HG02981 (cell line): ENCODE results near the gene GPRASP1.
A peak's percentile ranks its signal among the peaks of the same experiment; 100 is the strongest.
"Not testable (repeated sequence)": the region's sequence is repeated elsewhere in the genome, so short reads cannot be mapped to it uniquely, and the experiment has no call there.

Experiments
- ATAC-seq: cut with Tn5 transposase; IDR thresholded peaks from one replicate; pipeline ENCODE4 v1.9.1; 2021; ENCODE audit warnings: mild to moderate bottlenecking, moderate library complexity; ENCODE audit not compliant: unreplicated experiment

The GPRASP1 gene

GRCh38 chrX:102651242-102652011 lies at the start of gene GPRASP1:
Gene GPRASP1 (plus strand): TSS chrX:102651483. CDS start chrX:102653914, 2,431 bp downstream.
- peak; percentile 54 for ATAC-seq

DNA sequence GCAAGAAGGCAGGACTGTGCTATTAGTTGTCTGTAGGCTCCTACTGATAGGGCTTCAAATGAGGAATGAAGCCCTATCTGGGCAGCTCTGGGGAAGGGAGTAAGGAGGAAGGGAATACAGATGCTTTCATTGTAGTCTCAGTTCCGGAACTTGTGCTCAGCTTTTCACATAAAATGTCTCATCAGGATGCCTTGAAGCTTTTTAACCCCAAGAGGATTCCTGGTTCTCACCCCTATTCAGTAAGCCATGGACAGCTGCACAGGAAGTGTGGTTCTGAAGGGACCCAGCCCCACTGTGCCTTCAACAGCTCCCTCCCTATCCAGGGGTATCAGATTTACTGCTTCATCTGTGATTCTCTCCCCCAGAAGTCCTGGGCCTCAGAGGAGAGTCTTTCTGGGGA lies 47.0 kb upstream of the GPRASP1 start:
- ATAC-seq, result no peak

GRCh38 chrX:102606115-102606514 lies 45.2 kb upstream of the GPRASP1 start:
- ATAC-seq, result no peak

DNA sequence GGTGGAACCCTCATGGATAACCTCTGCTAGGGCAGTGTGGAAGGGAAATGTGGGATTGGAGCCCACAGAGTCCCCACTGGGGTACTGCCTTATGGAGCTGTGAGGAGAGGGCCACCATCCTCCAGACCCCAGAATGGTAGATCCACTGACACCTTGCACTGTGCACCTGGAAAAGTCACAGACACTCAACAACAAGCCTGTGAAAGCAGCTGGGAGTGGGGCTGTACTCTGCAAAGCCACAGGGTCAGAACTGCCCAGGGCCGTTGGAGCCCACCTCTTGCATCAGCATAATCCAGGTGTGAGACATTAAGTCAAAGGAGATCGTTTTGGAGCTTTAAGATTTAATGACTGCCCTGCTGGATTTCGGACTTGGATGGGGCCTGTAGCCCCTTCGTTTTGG lies 40.4 kb upstream of the GPRASP1 start:
- no peak for ATAC-seq

- no peak for ATAC-seq
Measured at GRCh38 chrX:102624105-102624504, 27.2 kb upstream of the GPRASP1 start.

GRCh38 chrX:102627640-102628039 lies 23.6 kb upstream of the GPRASP1 start:
- no peak for ATAC-seq

- no peak for ATAC-seq
Measured at GRCh38 chrX:102637561-102637960, 13.7 kb upstream of the GPRASP1 start.

- peak; percentile 20 for ATAC-seq
Measured at GRCh38 chrX:102650903-102651241, 411 bp upstream of the GPRASP1 start.

DNA sequence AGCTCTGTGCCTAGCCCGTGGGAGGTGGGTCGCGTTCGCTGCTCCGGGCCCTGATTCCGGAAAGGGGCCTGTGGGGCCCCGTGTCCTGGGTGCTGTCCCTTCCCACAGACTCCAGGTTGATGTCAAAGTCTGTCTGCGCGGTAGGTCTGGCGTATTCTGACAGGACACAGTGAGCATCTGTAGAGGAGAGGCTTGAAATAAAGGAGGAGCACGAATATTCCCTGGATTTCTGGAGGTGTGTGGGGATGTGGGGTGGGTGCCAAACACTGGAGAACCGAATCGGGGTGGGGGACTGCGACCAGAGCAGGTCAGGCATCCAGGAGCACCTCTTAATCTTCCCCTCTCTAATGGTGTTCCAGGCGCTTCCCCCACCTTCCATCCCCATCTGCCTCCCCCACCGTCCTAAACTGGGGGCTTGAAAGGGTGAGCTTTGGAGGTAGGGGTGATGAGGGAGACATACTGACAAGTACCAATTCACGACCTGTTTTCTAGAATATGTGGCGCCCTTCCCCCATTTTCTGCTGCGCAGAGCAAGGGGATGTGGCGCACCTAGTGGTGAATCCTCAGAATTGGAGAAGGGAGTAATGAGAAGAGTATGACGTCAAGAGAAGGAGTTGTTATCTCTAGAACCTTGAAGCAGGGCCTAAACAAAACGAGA lies 877 bp downstream of the GPRASP1 start:
- ATAC-seq, result peak; percentile 7

GRCh38 chrX:102654696-102655095 lies 3.4 kb downstream of the GPRASP1 start:
- no peak for ATAC-seq

DNA sequence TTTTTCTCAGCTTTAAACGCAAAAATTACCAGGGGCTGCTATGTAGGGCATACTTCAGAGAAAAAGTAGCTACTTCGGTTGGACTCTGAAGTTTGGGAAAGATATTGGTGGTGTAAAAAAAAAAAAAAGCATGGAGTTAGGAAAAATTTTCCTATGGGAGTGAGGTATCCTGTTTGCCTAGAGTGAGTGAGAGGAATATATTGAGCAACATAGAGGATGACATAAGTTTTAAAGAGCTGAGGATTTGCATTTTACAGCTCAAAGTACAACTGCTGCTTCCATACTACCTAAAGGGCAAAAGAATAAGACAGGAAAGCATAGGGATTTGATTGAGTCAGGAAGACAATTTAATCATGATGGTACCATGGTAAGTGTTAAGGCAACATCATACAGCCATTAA lies 7.3 kb downstream of the GPRASP1 start:
- ATAC-seq, result no peak

DNA sequence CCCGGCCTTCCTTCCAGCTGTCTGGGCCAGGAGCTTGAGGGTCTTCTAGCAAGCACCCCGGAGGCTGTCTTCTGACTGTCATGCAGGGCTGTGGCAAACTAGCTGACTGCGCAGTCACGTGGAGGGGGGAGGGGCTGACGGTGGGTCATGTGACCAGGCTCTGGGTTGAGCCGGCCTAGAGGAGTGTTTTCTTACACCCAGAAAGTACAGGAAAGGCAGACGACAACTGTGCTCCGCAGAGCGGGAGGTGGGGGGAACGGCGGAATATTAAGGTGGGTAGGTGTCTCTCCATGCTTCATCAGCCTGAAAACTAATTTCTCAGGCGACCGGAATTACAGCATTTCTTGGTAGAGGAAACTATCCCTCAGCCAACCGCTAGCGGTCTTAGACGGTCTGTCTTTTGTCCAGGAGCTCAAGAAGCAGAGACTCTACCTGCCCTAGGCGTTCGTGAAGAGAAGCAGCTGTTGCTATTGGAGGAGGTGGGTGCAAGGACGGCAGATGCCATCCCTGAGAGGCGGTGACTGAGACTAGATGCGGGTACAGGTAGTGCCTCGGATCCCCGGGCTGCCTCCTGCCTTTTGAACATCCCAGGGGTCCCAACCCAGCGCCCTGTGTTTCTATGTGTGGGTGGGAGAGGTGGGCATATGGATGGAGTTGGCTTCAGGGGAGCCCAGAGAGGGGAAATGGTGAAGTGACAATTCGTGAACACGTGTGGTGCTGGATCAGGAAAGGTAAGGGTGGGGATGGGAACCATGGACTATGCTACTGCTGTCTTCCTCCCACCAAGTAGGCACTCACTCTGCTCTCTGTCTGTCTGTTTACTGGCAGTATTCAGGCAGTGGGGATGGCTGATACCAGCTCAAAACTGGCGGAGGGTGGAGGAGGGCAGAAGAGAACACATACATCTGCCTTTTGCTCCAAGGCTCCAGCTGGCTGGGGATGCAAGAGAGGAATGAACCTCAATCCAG lies 8.8 kb downstream of the GPRASP1 start:
- ATAC-seq, result peak; percentile 95

- not testable (repeated sequence) for ATAC-seq
Measured at GRCh38 chrX:102663820-102664219, 12.5 kb downstream of the GPRASP1 start.

DNA sequence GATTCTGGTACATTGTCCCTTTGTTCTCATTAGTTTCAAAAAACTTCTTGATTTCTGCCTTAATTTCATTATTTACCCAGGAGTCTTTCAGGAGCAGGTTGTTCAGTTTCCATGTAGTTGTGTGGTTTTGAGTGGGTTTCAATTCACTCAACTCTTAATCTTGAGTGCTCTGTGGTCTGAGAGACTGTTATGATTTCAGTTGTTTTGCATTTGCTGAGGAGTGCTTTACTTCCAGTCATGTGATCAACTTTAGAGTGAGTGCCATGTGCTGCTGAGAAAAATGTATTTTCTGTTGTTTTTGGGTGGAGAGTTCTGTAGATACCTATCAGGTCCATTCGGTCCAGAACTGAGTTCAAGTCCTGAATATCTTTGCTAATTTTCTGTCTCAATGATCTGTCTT lies 15.8 kb downstream of the GPRASP1 start:
- ATAC-seq, result not testable (repeated sequence)

DNA sequence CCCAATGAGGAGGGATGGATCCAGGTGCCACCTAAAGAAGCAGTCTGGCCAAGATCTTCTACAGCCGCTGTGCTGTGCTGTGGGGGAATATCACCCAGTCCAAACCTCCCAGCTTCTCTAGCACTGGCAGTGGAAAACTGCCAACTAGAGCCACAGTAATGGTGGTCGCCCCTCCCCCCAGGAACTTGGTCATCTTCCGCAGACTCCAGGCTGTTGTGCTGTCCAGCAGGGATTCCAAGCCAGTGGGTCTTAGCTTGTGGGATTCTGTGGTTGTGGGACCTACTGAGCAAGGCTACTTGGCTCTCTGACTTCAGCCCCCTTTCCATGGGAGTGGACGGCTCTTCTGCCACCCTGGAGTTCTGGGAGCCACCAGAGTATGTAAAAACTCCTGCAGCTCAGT lies 18.2 kb downstream of the GPRASP1 start:
- no peak for ATAC-seq

- no peak for ATAC-seq
Measured at GRCh38 chrX:102672856-102673255, 21.6 kb downstream of the GPRASP1 start.

DNA sequence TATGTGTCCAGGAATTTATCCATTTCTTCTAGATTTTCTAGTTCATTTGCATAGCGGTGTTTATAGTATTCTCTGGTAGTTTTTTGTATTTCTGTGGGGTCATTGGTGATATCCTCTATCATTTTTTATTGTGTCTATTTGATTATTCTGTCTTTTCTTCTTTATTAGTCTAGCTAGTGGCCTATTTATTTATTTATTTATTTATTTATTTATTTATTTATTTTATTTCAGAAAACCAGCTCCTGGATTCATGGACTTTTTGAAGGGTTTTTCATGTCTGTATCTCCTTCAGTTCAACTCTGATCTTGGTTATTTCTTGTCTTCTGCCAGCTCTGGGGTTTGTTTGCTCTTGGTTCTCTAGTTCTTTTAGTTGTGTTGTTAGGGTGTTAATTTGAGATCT lies 26.2 kb downstream of the GPRASP1 start:
- ATAC-seq, result not testable (repeated sequence)

- ATAC-seq, result no peak
Measured at GRCh38 chrX:102684772-102685520, 33.7 kb downstream of the GPRASP1 start.

- ATAC-seq, result no peak
Measured at GRCh38 chrX:102694749-102695148, 43.5 kb downstream of the GPRASP1 start.

- no peak for ATAC-seq
Measured at GRCh38 chrX:102696306-102696705, 45.0 kb downstream of the GPRASP1 start.

GRCh38 chrX:102697494-102697893 lies 46.2 kb downstream of the GPRASP1 start:
- no peak for ATAC-seq
